ENCODE data around the gene KISS1.
A peak's percentile ranks its signal among the peaks of the same experiment; 100 is the strongest.

KISS1 gene

GRCh38 chr1:204154568-204155255 lies 41.6 kb downstream of the KISS1 start:
- DNase-seq = peak in 2 of 3 experiments; percentile 21 to 53

GRCh38 chr1:204153667-204154066 lies 42.6 kb downstream of the KISS1 start:
- no peak for DNase-seq

- DNase-seq = no peak
Measured at GRCh38 chr1:204152310-204153044, 43.8 kb downstream of the KISS1 start.

GRCh38 chr1:204151552-204152309 lies 44.6 kb downstream of the KISS1 start, which contains the start of gene ETNK2:
Gene ETNK2, minus strand, starts transcription at chr1:204152044. Its CDS starts 192 bp downstream, at chr1:204151852.
- DNase-seq = peak; percentile 85 to 89 (median 87)

- peak in 2 of 3 experiments; percentile 60 to 61 for DNase-seq
Measured at GRCh38 chr1:204150702-204151551, 45.4 kb downstream of the KISS1 start.

GRCh38 chr1:204149635-204150565 lies 46.4 kb downstream of the KISS1 start:
- no peak for DNase-seq

- DNase-seq = peak in 1 of 3 experiments; percentile 65
Measured at GRCh38 chr1:204149107-204149506, 47.2 kb downstream of the KISS1 start.

GRCh38 chr1:204147406-204148383 lies 48.6 kb downstream of the KISS1 start:
- no peak for DNase-seq

GRCh38 chr1:204146965-204147364 lies 49.3 kb downstream of the KISS1 start:
- DNase-seq = no peak

- no peak for DNase-seq
Measured at GRCh38 chr1:204146309-204146708, 50.0 kb downstream of the KISS1 start.

GRCh38 chr1:204145033-204145504 lies 51.2 kb downstream of the KISS1 start:
- no peak for DNase-seq

- DNase-seq = no peak
Measured at GRCh38 chr1:204143276-204144041, 52.8 kb downstream of the KISS1 start.

GRCh38 chr1:204142032-204142974 lies 54.0 kb downstream of the KISS1 start:
- no peak for DNase-seq

- DNase-seq = no peak
Measured at GRCh38 chr1:204141131-204141530, 55.2 kb downstream of the KISS1 start.
